Stimulated activated naive B cell treated with anti-CD40 and anti-IgM and Interleukin-4, amounts not matched to agents 10 μg/mL and 1 μg/mL and 100 μg/mL, for 72 hours (primary cell): ENCODE results near the gene SNRNP35.
"Not testable (repeated sequence)": the region's sequence is repeated elsewhere in the genome, so short reads cannot be mapped to it uniquely, and the experiment has no call there.

Experiments used
- ATAC-seq, 2 donors: fragments of 150-1000 bp; cut with Tn5 transposase; replicated peaks; 2 replicates each; pipeline ENCODE4 v1.10.0; 2021; ENCODE audit warnings: moderate library complexity in 1 of 2
- DNase-seq: peaks from one replicate; pipeline ENCODE4 v3.0.0; 2021
- H3K27ac Mint-ChIP-seq: one replicate; pipeline ENCODE4 v1.8.0; 2022; ENCODE audit warnings: mild to moderate bottlenecking, mixed read lengths
- H3K27me3 Mint-ChIP-seq, 2 donors: one replicate each; pipeline ENCODE4 v1.8.0; 2022; ENCODE audit warnings: mixed read lengths in 2 of 2
- H3K36me3 Mint-ChIP-seq, 2 donors: one replicate each; pipeline ENCODE4 v1.8.0; 2022; ENCODE audit warnings: mixed read lengths in 2 of 2, mild to moderate bottlenecking in 1 of 2
- H3K4me1 Mint-ChIP-seq, 2 donors: one replicate each; pipeline ENCODE4 v1.8.0; 2022; ENCODE audit warnings: mixed read lengths in 2 of 2, mild to moderate bottlenecking in 1 of 2
- H3K4me3 Mint-ChIP-seq, 2 donors: one replicate each; pipeline ENCODE4 v1.8.0; 2022; ENCODE audit warnings: mild to moderate bottlenecking in 2 of 2, mixed read lengths in 2 of 2, moderate library complexity in 1 of 2
- H3K9me3 Mint-ChIP-seq, 2 donors: one replicate each; pipeline ENCODE4 v1.8.0; 2022; ENCODE audit warnings: mixed read lengths in 2 of 2, mild to moderate bottlenecking in 1 of 2

SNRNP35 gene

GRCh38 chr12:123513805-123514204 is 55.9 kb downstream of the SNRNP35 start:
- Mint-ChIP-seq H3K9me3 (no peaks in the 10 kb centered on the region), H3K4me1 (no peaks in the 10 kb centered on the region), H3K27me3 (peaks cover 0 to 4% of the 10 kb centered on the region in 2 donors), H3K27ac (no peak overlapping the region), H3K36me3 (peaks cover 0 to 3% of the 10 kb centered on the region in 2 donors), H3K4me3 (no peak overlapping the region)
- no peak for DNase-seq
- no peak for ATAC-seq

- not testable (repeated sequence) for ATAC-seq, H3K4me1 Mint-ChIP-seq, H3K27me3 Mint-ChIP-seq, H3K36me3 Mint-ChIP-seq, H3K9me3 Mint-ChIP-seq, DNase-seq, H3K27ac Mint-ChIP-seq, H3K4me3 Mint-ChIP-seq
Measured at GRCh38 chr12:123514582-123515221, 56.8 kb downstream of the SNRNP35 start.

DNA sequence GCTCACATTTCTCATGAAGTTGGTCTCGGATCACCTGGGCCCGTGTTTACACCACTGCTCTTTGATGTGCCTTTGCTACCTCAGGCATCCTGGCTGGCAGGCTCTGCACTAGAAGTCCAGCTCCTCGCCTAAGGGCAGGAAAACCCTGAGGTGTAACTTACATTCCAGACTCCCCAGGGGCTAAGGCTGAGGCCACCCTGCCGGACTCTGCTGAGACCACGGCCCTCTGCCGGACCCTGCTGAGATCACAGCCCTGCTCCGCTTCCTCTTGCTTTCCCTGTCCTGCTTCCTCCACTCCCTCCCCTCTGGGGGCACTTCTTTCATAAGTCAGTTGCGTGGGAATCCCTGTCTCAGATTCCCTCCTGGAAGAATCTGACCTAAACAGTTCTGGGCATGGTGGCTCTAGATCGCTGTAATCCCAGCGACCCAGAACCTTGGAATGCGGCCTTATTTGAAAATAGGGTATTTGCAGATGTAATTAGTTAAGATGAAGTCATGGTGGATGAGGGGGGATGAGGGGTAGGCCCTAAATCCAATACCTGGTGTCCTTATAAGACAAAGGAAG is 58.4 kb downstream of the SNRNP35 start:
- DNase-seq: no peak
- Mint-ChIP-seq H3K9me3 (no peaks in the 10 kb centered on the region), H3K36me3 (peaks cover 0 to 3% of the 10 kb centered on the region in 2 donors), H3K4me3 (no peak overlapping the region), H3K4me1 (no peaks in the 10 kb centered on the region), H3K27me3 (no peaks in the 10 kb centered on the region), H3K27ac (no peak overlapping the region)
- ATAC-seq: no peak
